Endometrial microvascular endothelial cells (primary cell): ENCODE measurements around the gene KIF21B. TPM values are rescaled to one million over a fixed set of nuclear protein-coding genes. Genes with fewer than 3 reads are reported as not detected.

Source experiments
- in situ Hi-C: cut with HindIII; loops from 2 replicates; pipeline ENCODE4 v1.10.0; 2017; ENCODE audit warnings: low sequenced_read_pairs, low pct_unique_long_range_greater_than_20kb; ENCODE audit errors: inconsistent ontology term
- total RNA-seq: library from RNA; depleted of rRNA; stranded (reverse); fragments of >200 nt; gene quantifications from one replicate; pipeline ENCODE4 v1.2.3, GENCODE V29; 2015; ENCODE audit errors: inconsistent ontology term

The KIF21B gene
- total RNA-seq, 1 donor from 2014 or later = 1.6 TPM

DNA sequence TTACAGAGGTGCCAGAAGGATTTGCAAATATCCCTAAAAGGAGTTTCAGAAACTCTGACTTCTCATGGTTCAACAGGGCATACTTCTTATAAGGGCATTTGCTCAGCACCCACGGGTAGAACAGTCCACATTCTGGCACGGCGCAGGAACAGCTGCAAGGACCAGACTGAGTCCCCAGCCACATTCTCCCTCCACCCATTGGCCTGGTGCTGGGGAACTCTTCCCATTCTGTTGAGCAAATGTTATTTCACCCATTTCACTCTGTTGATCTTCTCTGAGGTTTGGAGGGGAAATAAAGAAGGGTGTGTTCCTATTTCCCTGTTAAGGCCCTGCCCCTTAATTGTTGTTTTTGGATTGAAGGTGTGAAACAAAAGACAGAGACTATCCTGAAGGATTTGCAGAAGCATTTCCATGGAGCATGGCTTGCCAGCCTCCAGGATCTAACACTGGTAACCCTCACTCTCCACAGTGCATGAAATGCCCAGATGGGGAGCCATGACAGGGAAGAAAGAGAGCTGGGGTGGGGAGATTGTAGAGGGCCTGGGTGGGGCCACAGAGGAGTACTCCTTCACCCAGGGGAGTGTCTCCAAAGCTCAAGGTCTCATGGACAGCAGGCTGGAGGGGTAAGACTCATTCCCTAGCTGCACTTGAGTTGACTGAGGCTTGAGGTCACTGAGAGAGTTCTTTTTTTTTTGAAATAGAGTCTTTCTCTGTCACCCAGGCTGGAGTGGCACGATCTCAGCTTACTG is 93.8 kb downstream of the KIF21B start:
- in situ Hi-C loops = no loop called here

DNA sequence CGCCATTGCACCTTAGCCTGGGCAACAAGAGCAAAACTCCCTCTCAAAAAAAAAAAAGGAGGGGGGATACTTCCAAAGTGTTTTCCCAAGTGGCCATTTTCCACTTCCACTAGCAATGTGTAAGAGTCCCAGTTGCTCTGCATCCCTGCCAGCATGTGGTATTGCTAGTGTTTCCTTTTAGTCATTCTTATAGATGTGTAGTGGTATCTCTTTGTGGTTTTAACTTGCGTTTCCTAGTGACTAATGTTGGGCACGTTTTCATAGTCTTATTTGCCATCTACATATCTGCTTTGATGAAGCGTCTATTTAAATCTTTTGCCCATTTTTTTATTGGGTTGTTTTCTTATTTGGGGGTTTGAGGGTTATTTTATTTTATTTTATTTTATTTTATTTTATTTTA is 97.7 kb downstream of the KIF21B start:
- in situ Hi-C loops = no loop called here

DNA sequence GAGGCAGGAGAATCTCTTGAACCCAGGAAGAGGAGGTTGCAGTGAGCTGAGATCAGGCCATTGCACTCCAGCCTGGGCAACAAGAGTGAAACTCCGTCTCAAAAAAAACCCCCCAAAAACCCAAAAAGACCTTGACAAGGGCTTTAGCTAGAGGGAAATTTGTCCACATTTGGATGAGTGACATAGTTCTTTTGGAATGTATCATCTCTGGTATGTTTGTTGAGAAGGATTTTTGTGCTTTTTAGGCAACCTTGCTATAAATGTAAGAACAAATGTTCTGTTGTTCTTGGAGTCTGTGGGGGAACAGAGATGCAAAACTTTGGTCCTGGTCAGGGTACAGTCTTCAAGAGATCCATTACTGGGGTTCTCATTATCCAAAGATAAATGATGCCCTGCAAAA is 99.9 kb downstream of the KIF21B start:
- in situ Hi-C loops = no loop called here

DNA sequence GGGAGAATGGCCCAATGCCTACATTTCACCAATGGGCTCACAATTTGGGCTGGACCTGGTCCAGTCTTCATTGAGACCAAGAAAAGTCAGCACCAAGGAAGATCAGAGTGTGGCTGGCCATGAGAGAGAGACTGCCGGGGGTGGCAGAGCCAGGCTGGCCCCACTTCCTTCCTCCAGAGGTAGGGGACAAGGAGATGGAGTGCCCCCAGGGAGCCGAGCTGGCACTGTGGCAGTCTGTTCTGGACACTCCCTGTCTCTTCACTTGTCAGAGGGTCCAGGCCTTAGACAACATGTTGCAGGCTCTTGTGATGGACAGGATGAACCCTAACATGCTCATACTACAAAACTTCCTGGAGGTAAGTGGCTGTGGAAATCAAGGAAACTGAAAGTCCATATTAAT is 101.1 kb downstream of the KIF21B start:
- in situ Hi-C loops = no loop called here

DNA sequence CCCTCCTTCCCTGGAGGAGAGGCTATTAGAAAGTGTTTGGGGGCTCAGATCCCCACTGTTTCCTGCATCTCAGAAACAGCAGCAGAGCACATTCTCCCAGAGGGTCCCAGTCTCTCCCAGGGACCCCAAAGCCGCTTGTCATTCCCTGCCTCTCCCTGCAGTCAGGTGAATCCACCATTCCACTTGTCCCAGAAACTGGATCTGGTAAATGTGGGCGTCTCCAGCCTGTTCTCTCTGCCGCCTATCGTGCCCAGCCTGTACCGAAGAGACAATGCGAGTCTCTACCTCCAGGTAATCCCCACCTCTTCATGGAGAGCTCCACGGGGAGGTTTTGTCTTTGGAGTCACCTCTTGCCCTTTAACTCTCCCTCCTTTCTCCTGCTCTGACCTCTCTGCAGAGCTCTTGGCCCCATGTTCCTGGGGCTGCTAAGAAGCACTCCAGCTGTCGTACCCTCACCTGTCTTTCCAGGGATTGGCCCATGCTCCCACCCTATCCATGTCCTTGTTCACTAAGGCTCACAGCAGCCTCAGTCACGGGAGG is 101.9 kb downstream of the KIF21B start:
- in situ Hi-C loops = no loop called here

Other genes starting within 250 kb of the KIF21B start
- gene GPR25, start 150.7 kb downstream of the KIF21B start, total RNA-seq = not detected
- not detected for gene INAVA, start 128.8 kb downstream of the KIF21B start, total RNA-seq
- gene CACNA1S, start 88.7 kb upstream of the KIF21B start, total RNA-seq = not detected
- not detected for gene ASCL5, start 103.5 kb upstream of the KIF21B start, total RNA-seq
- 50.4 TPM for gene TMEM9, start 130.8 kb upstream of the KIF21B start, total RNA-seq
- gene IGFN1, start 167.1 kb upstream of the KIF21B start, total RNA-seq = not detected